Measurements from ENCODE around the gene SMIM10L1. TPM values are rescaled to one million over a fixed set of nuclear protein-coding genes. Genes with fewer than 3 reads are reported as not detected.

The SMIM10L1 gene
- total RNA-seq = 10 to 100 TPM; 15.1 to 15.3 TPM
- long read RNA-seq, donor 1, full-length matches to known transcripts = 27 of 27 reads
- long read RNA-seq, donor 1, partial matches to known transcripts = 0 of 27 reads
- long read RNA-seq, donor 1, other reads (novel, unspliced or antisense) = 0 of 27 reads
- long read RNA-seq, donor 2, full-length matches to known transcripts = 124 of 124 reads
- long read RNA-seq, donor 2, partial matches to known transcripts = 0 of 124 reads
- long read RNA-seq, donor 2, other reads (novel, unspliced or antisense) = 0 of 124 reads

- DNase-seq (ENCODE audit: low spot score) = peak; percentile 98
- intact Hi-C loops (cut with DNase I) = loop anchor here in 1 of 2 donors (10.0 kb wide), 1 partner anchor 957 kb away; the partner anchor contains the start of gene GABARAPL1
These were observed at the start of gene SMIM10L1 for GRCh38 chr12:11171145-11171968. Gene SMIM10L1, plus strand, starts transcription at chr12:11171194. Its CDS starts 163 bp downstream, at chr12:11171357.

- DNase-seq (ENCODE audit: low spot score) = no peak
- intact Hi-C loops (cut with DNase I) = loop anchor here in 1 of 2 donors (10.0 kb wide), 1 partner anchor 54 kb away; the partner anchor contains the start of gene TAS2R42
These were observed 40.6 kb upstream of the SMIM10L1 start for GRCh38 chr12:11130382-11130781.

GRCh38 chr12:11130999-11131398, 40.0 kb upstream of the SMIM10L1 start:
- intact Hi-C loops (cut with DNase I) = loop anchor here in 1 of 2 donors (10.0 kb wide), 1 partner anchor 54 kb away; the partner anchor contains the start of gene TAS2R42
- no peak for DNase-seq (ENCODE audit: low spot score)

GRCh38 chr12:11133162-11133561, 37.8 kb upstream of the SMIM10L1 start:
- intact Hi-C loops (cut with DNase I) = loop anchor here in 1 of 2 donors (10.0 kb wide), 1 partner anchor 52 kb away; the partner anchor contains the start of gene TAS2R42
- no peak for DNase-seq (ENCODE audit: low spot score)

GRCh38 chr12:11133816-11134215, 37.2 kb upstream of the SMIM10L1 start:
- intact Hi-C loops (cut with DNase I) = loop anchor here in 1 of 2 donors (10.0 kb wide), 1 partner anchor 51 kb away; the partner anchor contains the start of gene TAS2R42

GRCh38 chr12:11134305-11134704, 36.7 kb upstream of the SMIM10L1 start, which contains the start of gene TAS2R30:
Gene TAS2R30, minus strand, starts transcription at chr12:11134644. Its CDS starts 400 bp downstream, at chr12:11134244.
- no peak for DNase-seq (ENCODE audit: low spot score)
- intact Hi-C loops (cut with DNase I) = loop anchor here in 1 of 2 donors (10.0 kb wide), 1 partner anchor 50 kb away; the partner anchor contains the start of gene TAS2R42

More at GRCh38 chr12:11133816-11134215, 37.2 kb upstream of the SMIM10L1 start:
- DNase-seq (ENCODE audit: low spot score) = no peak

DNA sequence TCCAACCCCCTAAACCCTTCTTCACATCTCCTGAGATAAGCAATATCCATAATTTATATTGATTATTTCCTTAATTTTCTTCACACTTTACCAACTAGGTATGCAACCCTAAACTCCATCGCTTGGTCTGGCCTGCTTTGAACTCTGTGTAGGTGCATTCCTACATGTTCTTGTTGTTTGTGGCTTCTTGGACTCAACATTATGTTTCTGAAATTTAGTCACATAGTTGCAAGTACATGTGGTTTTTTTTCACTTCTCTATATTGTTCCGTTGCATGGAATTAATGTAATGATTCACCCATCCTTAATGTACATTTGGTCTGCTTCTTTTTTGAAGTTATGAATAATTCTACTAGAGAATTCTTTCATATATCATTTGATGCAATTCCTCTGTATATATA, 34.9 kb upstream of the SMIM10L1 start:
- intact Hi-C loops (cut with DNase I) = loop anchor here in 1 of 2 donors (10.0 kb wide), 1 partner anchor 49 kb away; the partner anchor contains the start of gene TAS2R42
- no peak for DNase-seq (ENCODE audit: low spot score)

DNA sequence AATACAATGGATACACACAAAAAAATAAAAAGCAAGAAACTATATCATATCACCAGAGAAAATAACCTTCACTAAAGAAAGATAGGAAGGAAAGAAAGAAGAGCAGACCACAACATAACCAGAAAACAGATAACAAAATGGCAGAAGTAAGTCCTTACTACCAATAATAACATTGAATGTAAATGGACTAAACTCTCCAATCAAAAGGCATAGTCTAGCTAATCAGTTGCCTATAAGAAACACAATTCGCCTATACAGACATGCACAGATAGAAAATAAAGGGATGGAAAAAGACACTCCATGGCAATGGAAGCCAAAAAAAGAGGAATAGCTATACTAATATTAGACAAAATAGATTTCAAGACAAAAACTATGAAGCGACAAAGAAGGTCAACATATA, 27.6 kb upstream of the SMIM10L1 start:
- no peak for DNase-seq (ENCODE audit: low spot score)
- intact Hi-C loops (cut with DNase I) = no loop called here

DNA sequence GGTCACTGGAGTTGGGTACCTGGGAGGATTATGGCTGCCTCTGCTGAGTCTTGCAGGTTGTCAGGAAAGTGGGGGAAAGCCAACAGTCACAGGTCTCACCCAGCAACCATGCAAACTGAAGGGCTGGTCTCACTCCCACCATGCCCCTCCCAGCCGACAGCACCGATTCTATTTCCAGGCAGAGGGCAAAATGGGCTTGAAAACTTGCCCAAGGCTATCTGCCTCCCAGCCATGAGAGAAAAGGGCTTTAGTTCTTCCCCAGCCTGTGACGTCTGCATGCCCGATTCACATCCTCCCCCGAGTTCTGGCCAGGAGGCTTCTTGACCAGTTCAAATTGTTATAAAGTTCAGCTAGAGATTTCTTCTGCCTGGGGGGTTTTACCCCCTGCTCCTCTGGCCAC, 26.7 kb upstream of the SMIM10L1 start:
- intact Hi-C loops (cut with DNase I) = no loop called here
- no peak for DNase-seq (ENCODE audit: low spot score)

- intact Hi-C loops (cut with DNase I) = no loop called here
- no peak for DNase-seq (ENCODE audit: low spot score)
These were observed 23.6 kb upstream of the SMIM10L1 start for GRCh38 chr12:11147420-11147819.

DNA sequence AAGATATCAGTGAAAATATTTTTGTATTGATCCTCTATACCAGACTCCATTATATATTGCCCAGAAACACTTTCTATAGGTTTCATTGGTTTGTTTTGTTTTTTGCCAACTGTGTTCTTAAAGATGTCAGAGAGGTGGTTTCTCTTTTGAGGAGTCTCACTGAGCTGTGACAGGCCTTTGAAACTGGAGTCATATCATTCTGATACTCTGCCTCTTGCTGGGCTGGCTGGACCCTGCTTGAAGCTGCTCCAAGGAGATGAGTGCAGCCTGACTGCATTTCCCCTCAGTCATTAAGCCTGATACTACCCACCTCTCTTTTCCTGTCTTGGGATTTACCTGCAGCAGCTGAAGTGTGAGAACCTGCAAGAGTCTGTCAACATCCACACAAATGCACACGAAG, 20.2 kb upstream of the SMIM10L1 start:
- DNase-seq (ENCODE audit: low spot score) = no peak
- intact Hi-C loops (cut with DNase I) = no loop called here

GRCh38 chr12:11152725-11153124, 18.3 kb upstream of the SMIM10L1 start:
- intact Hi-C loops (cut with DNase I) = no loop called here
- DNase-seq (ENCODE audit: low spot score) = no peak

- intact Hi-C loops (cut with DNase I) = no loop called here
- DNase-seq (ENCODE audit: low spot score) = no peak
These were observed 16.5 kb upstream of the SMIM10L1 start for GRCh38 chr12:11154400-11154925.

GRCh38 chr12:11158885-11159444, 12.0 kb upstream of the SMIM10L1 start:
- DNase-seq (ENCODE audit: low spot score) = no peak
- intact Hi-C loops (cut with DNase I) = no loop called here

DNA sequence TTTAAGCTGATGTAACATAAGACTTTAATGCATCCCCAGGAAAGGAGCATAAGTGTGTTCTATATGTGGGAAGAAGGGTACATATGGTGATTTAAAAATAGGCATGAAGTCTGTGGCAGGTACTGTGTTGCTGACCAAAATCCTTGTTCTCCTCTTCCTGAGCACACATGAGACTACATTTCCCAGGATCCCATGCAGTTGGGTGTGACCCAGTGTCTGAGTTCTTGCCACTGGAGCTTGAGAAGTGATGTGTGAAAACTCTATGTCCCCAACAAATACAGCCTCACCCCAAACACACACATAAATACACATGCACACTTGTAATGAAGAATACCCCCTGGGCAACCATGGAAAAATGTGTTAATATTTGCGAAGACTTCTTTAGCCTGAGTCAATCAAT, 8.5 kb upstream of the SMIM10L1 start:
- intact Hi-C loops (cut with DNase I) = no loop called here
- DNase-seq (ENCODE audit: low spot score) = no peak

GRCh38 chr12:11164384-11164783, 6.6 kb upstream of the SMIM10L1 start:
- DNase-seq (ENCODE audit: low spot score) = no peak
- intact Hi-C loops (cut with DNase I) = no loop called here

GRCh38 chr12:11166300-11166699, 4.7 kb upstream of the SMIM10L1 start:
- intact Hi-C loops (cut with DNase I) = no loop called here

GRCh38 chr12:11170810-11171144, 217 bp upstream of the SMIM10L1 start:
- no peak for DNase-seq (ENCODE audit: low spot score)
- intact Hi-C loops (cut with DNase I) = loop anchor here in 1 of 2 donors (10.0 kb wide), 1 partner anchor 956 kb away; the partner anchor contains the start of gene GABARAPL1

More at GRCh38 chr12:11166300-11166699, 4.7 kb upstream of the SMIM10L1 start:
- DNase-seq (ENCODE audit: low spot score) = no peak
